HL-60 (cell line): ENCODE data around the gene RASL11A.

Source experiments
- POLR2AphosphoS5 ChIP-seq: IDR thresholded peaks from 2 replicates; pipeline ENCODE4 v1.6.1; 2012; ENCODE audit warnings: low read depth
- TF ChIP-seq, protein P1 (sequence below): IDR thresholded peaks from one replicate; pipeline ENCODE4 v1.5.1; 2011; ENCODE audit warnings: low read length, control low read depth, inconsistent platforms; ENCODE audit not compliant: insufficient read depth

DNA sequence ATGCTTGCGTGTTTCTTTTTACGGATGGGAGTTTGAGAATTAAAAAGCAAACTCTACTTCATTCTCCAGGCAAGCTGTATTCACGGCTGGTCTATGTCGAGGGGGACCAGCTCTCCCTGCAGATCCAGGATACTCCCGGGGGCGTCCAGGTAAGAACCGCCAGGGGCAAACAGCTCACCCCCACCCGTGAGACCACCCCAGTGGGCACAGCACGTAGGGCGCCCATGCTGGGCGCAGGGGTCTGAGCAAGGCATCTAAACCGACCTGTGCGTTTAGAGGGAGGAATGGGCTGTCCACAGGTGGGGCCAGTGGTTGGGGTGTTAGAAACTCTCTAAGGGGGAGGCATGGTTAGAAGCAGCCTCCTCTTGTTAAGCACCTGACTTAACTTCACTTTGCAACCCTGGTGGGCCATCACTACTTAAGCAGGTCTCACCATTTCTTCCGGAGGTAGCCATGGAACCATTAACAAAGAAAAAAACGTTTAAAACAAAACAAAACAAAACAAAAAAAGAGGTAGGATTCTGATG, 1.0 kb downstream of the RASL11A start:
- TF ChIP-seq, protein P1, sequence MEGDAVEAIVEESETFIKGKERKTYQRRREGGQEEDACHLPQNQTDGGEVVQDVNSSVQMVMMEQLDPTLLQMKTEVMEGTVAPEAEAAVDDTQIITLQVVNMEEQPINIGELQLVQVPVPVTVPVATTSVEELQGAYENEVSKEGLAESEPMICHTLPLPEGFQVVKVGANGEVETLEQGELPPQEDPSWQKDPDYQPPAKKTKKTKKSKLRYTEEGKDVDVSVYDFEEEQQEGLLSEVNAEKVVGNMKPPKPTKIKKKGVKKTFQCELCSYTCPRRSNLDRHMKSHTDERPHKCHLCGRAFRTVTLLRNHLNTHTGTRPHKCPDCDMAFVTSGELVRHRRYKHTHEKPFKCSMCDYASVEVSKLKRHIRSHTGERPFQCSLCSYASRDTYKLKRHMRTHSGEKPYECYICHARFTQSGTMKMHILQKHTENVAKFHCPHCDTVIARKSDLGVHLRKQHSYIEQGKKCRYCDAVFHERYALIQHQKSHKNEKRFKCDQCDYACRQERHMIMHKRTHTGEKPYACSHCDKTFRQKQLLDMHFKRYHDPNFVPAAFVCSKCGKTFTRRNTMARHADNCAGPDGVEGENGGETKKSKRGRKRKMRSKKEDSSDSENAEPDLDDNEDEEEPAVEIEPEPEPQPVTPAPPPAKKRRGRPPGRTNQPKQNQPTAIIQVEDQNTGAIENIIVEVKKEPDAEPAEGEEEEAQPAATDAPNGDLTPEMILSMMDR = no peak
- no peak for TF ChIP-seq POLR2AphosphoS5
